CD4-positive, alpha-beta memory T cell (primary cell): ENCODE measurements around the gene PCNX3. TPM values are rescaled to one million over a fixed set of nuclear protein-coding genes. Genes with fewer than 3 reads are reported as not detected.

ENCODE experiments used
- CTCF ChIA-PET: fragments of 350-600 bp; sonication (Branson Sonifier 250); formaldehyde crosslinking; loops from one replicate; lab custom pipeline; 2021; ENCODE audit warnings: inconsistent platforms; ENCODE audit not compliant: partially characterized antibody; lab: Charles Lee
- POLR2A ChIA-PET: fragments of 350-600 bp; sonication (Branson Sonifier 250); formaldehyde crosslinking; loops from one replicate; lab custom pipeline; 2021; ENCODE audit not compliant: partially characterized antibody; lab: Charles Lee
- DNase-seq, 5 donors: peaks; one replicate each; pipeline versions ENCODE4 v3.0.0 to v3.0.0-alpha.2; 2020 to 2022; ENCODE audit warnings: mixed read lengths in 1 of 5
- H3K27ac ChIP-seq: one replicate; pipeline ENCODE4 v1.7.0; 2013; ENCODE audit warnings: low read depth, low read length
- H3K27me3 ChIP-seq: 2 replicates; pipeline ENCODE4 v1.7.0; 2013; ENCODE audit warnings: mild to moderate bottlenecking, low read length, moderate library complexity; ENCODE audit not compliant: insufficient read depth
- H3K36me3 ChIP-seq: 2 replicates; pipeline ENCODE4 v1.7.0; 2013; ENCODE audit warnings: mild to moderate bottlenecking, low read length, moderate library complexity; ENCODE audit not compliant: insufficient read depth
- H3K4me1 ChIP-seq: 2 replicates; pipeline ENCODE4 v1.7.0; 2013; ENCODE audit warnings: mild to moderate bottlenecking, low read length, moderate library complexity; ENCODE audit not compliant: insufficient read depth
- H3K4me3 ChIP-seq, 2 donors: one replicate each; pipeline ENCODE4 v1.7.0; 2013; ENCODE audit warnings: low read length in 2 of 2, mild to moderate bottlenecking in 1 of 2
- H3K9me3 ChIP-seq, 2 donors: one replicate each; pipeline ENCODE4 v1.7.0; 2013; ENCODE audit warnings: low read length in 2 of 2, control low read depth in 1 of 2; ENCODE audit not compliant: control insufficient read depth in 1 of 2
- H3K27ac Mint-ChIP-seq, 7 donors: one replicate each; pipeline ENCODE4 v1.8.0; 2020 to 2021; ENCODE audit warnings: mixed read lengths in 7 of 7, mild to moderate bottlenecking in 6 of 7, inconsistent platforms in 3 of 7, moderate library complexity in 3 of 7
- H3K27me3 Mint-ChIP-seq, 2 donors: one replicate each; pipeline ENCODE4 v1.8.0; 2020 to 2021; ENCODE audit warnings: mixed read lengths in 2 of 2
- H3K36me3 Mint-ChIP-seq, 2 donors: one replicate each; pipeline ENCODE4 v1.8.0; 2020 to 2021; ENCODE audit warnings: mixed read lengths in 2 of 2, inconsistent platforms in 1 of 2, mild to moderate bottlenecking in 1 of 2
- H3K4me1 Mint-ChIP-seq, 4 donors: one replicate each; pipeline ENCODE4 v1.8.0; 2020 to 2021; ENCODE audit warnings: mixed read lengths in 4 of 4, mild to moderate bottlenecking in 1 of 4
- H3K4me3 Mint-ChIP-seq, 8 donors: one replicate each; pipeline ENCODE4 v1.8.0; 2020 to 2021; ENCODE audit warnings: mixed read lengths in 8 of 8, mild to moderate bottlenecking in 7 of 8, moderate library complexity in 6 of 8, inconsistent platforms in 3 of 8
- H3K9me3 Mint-ChIP-seq, 8 donors: one replicate each; pipeline ENCODE4 v1.8.0; 2020 to 2021; ENCODE audit warnings: mixed read lengths in 8 of 8, mild to moderate bottlenecking in 5 of 8, inconsistent platforms in 3 of 8, moderate library complexity in 1 of 8
- intact Hi-C: fragments of 100-400 bp; cut with micrococcal nuclease; formaldehyde crosslinking; loops from one replicate; pipeline ENCODE4 v1.15.1; 2023
- polyA plus RNA-seq, 2 donors: library from polyadenylated mRNA; unstranded; fragments of 300-500 nt; fragmentation: Illumina TruSeq; gene quantifications; one replicate each; pipeline ENCODE4 v1.2.3, GENCODE V29; 2021
- total RNA-seq, 2 experiments: library from RNA; stranded (reverse); gene quantifications; one replicate each; pipeline ENCODE4 v1.2.3, GENCODE V29; 2021

Gene PCNX3
- total and polyA plus RNA-seq, 4 experiments from 2014 or later = 0.41 to 66.3 (median 34.8) TPM

GRCh38 chr11:65585396-65586246 lies 30.0 kb upstream of the PCNX3 start:
- H3K4me1 ChIP-seq = peaks cover 17% of the 10 kb centered on the region
- peaks cover 24 to 51% of the 10 kb centered on the region in 2 donors for H3K36me3 Mint-ChIP-seq
- no peak overlapping the region for H3K4me3 Mint-ChIP-seq
- no peaks in the 10 kb centered on the region for H3K27me3 Mint-ChIP-seq
- H3K4me1 Mint-ChIP-seq = peaks cover 13 to 39% (median 27%) of the 10 kb centered on the region in 4 donors
- no peak for DNase-seq
- peaks cover 51% of the 10 kb centered on the region for H3K36me3 ChIP-seq
- POLR2A ChIA-PET = interaction anchor here (0.9 to 7.4 kb wide), 4 partner anchors 8 to 43 kb away, joined by 3 to 118 read pairs (median 82); partner anchors contain the start of genes EHBP1L1, FAM89B and ZNRD2
- peak overlapping the region in 6 of 7 donors; percentile 31 to 72 (median 47) for H3K27ac Mint-ChIP-seq
- H3K4me3 ChIP-seq = no peak overlapping the region
- CTCF ChIA-PET = interaction anchor here (0.6 to 7.9 kb wide), 5 partner anchors 8 to 42 kb away, joined by 3 to 124 read pairs (median 20); partner anchors contain the start of genes EHBP1L1 and FAM89B
- no peaks in the 10 kb centered on the region for H3K9me3 Mint-ChIP-seq
- no peaks in the 10 kb centered on the region for H3K9me3 ChIP-seq
- no peaks in the 10 kb centered on the region for H3K27me3 ChIP-seq
- intact Hi-C loops = loop anchor here (5.0 kb wide), 1 partner anchor 218 kb away; no protein-coding TSS in a partner anchor
- no peak overlapping the region for H3K27ac ChIP-seq

- Mint-ChIP-seq H3K4me3 (no peak overlapping the region), H3K9me3 (no peaks in the 10 kb centered on the region), H3K4me1 (peaks cover 13 to 39% (median 27%) of the 10 kb centered on the region in 4 donors), H3K27me3 (no peaks in the 10 kb centered on the region), H3K36me3 (peaks cover 26 to 50% of the 10 kb centered on the region in 2 donors), H3K27ac (peak overlapping the region; percentile 30 to 72 (median 57))
- ChIA-PET CTCF (interaction anchor here (0.5 to 7.9 kb wide), 5 partner anchors 9 to 43 kb away, joined by 3 to 124 read pairs (median 36); partner anchors contain the start of genes EHBP1L1 and FAM89B), POLR2A (interaction anchor here (0.6 to 7.4 kb wide), 6 partner anchors 9 to 80 kb away, joined by 3 to 118 read pairs (median 29); partner anchors contain the start of genes EHBP1L1, FAM89B and ZNRD2)
- H3K4me1 ChIP-seq = peaks cover 17% of the 10 kb centered on the region
- no peaks in the 10 kb centered on the region for H3K9me3 ChIP-seq
- H3K36me3 ChIP-seq = peaks cover 46% of the 10 kb centered on the region
- DNase-seq = no peak
- no peak overlapping the region for H3K4me3 ChIP-seq
- no peak overlapping the region for H3K27ac ChIP-seq
- intact Hi-C loops = loop anchor here (5.0 kb wide), 1 partner anchor 219 kb away; no protein-coding TSS in a partner anchor
- H3K27me3 ChIP-seq = no peaks in the 10 kb centered on the region
Measured at GRCh38 chr11:65586247-65586630, 29.3 kb upstream of the PCNX3 start.

GRCh38 chr11:65586676-65587075 lies 28.9 kb upstream of the PCNX3 start:
- Mint-ChIP-seq H3K27ac (peak overlapping the region in 6 of 7 donors; percentile 15 to 72 (median 56)), H3K36me3 (peaks cover 28 to 52% of the 10 kb centered on the region in 2 donors), H3K4me3 (no peak overlapping the region), H3K27me3 (no peaks in the 10 kb centered on the region), H3K9me3 (no peaks in the 10 kb centered on the region), H3K4me1 (peaks cover 13 to 39% (median 27%) of the 10 kb centered on the region in 4 donors)
- Histone ChIP-seq H3K4me3 (no peak overlapping the region), H3K4me1 (peaks cover 17% of the 10 kb centered on the region), H3K27ac (no peak overlapping the region), H3K36me3 (peaks cover 45% of the 10 kb centered on the region), H3K27me3 (no peaks in the 10 kb centered on the region), H3K9me3 (no peaks in the 10 kb centered on the region)
- no peak for DNase-seq
- ChIA-PET POLR2A (interaction anchor here (0.6 to 7.4 kb wide), 6 partner anchors 9 to 81 kb away, joined by 3 to 118 read pairs (median 29); partner anchors contain the start of genes EHBP1L1, FAM89B and ZNRD2), CTCF (interaction anchor here (0.5 to 7.9 kb wide), 6 partner anchors 10 to 75 kb away, joined by 3 to 124 read pairs (median 28); partner anchors contain the start of genes EHBP1L1 and FAM89B)
- intact Hi-C loops = loop anchor here (5.0 kb wide), 1 partner anchor 219 kb away; no protein-coding TSS in a partner anchor

- H3K27ac ChIP-seq = peak overlapping the region; percentile 57
- no peak overlapping the region for H3K4me3 ChIP-seq
- Mint-ChIP-seq H3K36me3 (peaks cover 16 to 38% of the 10 kb centered on the region in 2 donors), H3K4me1 (peaks cover 13 to 33% (median 20%) of the 10 kb centered on the region in 4 donors), H3K9me3 (no peaks in the 10 kb centered on the region), H3K27me3 (no peaks in the 10 kb centered on the region), H3K4me3 (peak overlapping the region in 3 of 8 donors; percentile 11 to 46 (median 25)), H3K27ac (peak overlapping the region; percentile 77 to 91 (median 87))
- H3K4me1 ChIP-seq = peaks cover 17% of the 10 kb centered on the region
- no peaks in the 10 kb centered on the region for H3K9me3 ChIP-seq
- H3K27me3 ChIP-seq = no peaks in the 10 kb centered on the region
- ChIA-PET POLR2A (interaction anchor here (0.7 to 7.4 kb wide), 20 partner anchors 7 to 463 kb away, joined by 3 to 118 read pairs (median 4); partner anchors contain the start of genes EHBP1L1, FAM89B, KCNK7 and MALAT1), CTCF (interaction anchor here (0.6 to 7.9 kb wide), 22 partner anchors 8 to 538 kb away, joined by 3 to 124 read pairs (median 4); partner anchors contain the start of genes EHBP1L1, FAM89B and ZNRD2)
- DNase-seq = peak; percentile 78 to 82 (median 78)
- peaks cover 36% of the 10 kb centered on the region for H3K36me3 ChIP-seq
- intact Hi-C loops = loop anchor here (1.0 to 5.0 kb wide), 3 partner anchors 14 to 221 kb away; no protein-coding TSS in a partner anchor
Measured at GRCh38 chr11:65588199-65589054, 27.1 kb upstream of the PCNX3 start.

- Histone ChIP-seq H3K4me1 (peaks cover 28% of the 10 kb centered on the region), H3K4me3 (no peak overlapping the region), H3K27me3 (no peaks in the 10 kb centered on the region), H3K9me3 (no peaks in the 10 kb centered on the region), H3K36me3 (peaks cover 26% of the 10 kb centered on the region), H3K27ac (no peak overlapping the region)
- POLR2A ChIA-PET = interaction anchor here (0.6 to 7.4 kb wide), 8 partner anchors 8 to 91 kb away, joined by 3 to 118 read pairs (median 6); partner anchors contain the start of genes EHBP1L1, FAM89B, MALAT1 and ZNRD2
- no peak overlapping the region for H3K4me3 Mint-ChIP-seq
- DNase-seq = peak in 1 of 5 donors; percentile 55
- H3K36me3 Mint-ChIP-seq = peaks cover 7 to 32% of the 10 kb centered on the region in 2 donors
- H3K27ac Mint-ChIP-seq = peak overlapping the region in 4 of 7 donors; percentile 29 to 89 (median 83)
- peaks cover 13 to 44% (median 20%) of the 10 kb centered on the region in 4 donors for H3K4me1 Mint-ChIP-seq
- no peaks in the 10 kb centered on the region for H3K9me3 Mint-ChIP-seq
- H3K27me3 Mint-ChIP-seq = no peaks in the 10 kb centered on the region
- intact Hi-C loops = loop anchor here (5.0 kb wide), 1 partner anchor 222 kb away; no protein-coding TSS in a partner anchor
- CTCF ChIA-PET = interaction anchor here (0.6 to 7.9 kb wide), 8 partner anchors 13 to 529 kb away, joined by 3 to 124 read pairs (median 11); partner anchors contain the start of genes EHBP1L1 and FAM89B
Measured at GRCh38 chr11:65589444-65590239, 25.9 kb upstream of the PCNX3 start.
